ACC112 (cell line): Measurements from ENCODE around the gene RPS6KA4.

Source experiments
- H2AFZ ChIP-seq: fragments of 200-600 bp; sonication (generic); one replicate; pipeline ENCODE4 v1.6.0; 2017; ENCODE audit warnings: antibody characterized with exemption, low read length; ENCODE audit not compliant: unreplicated experiment
- H3K27ac ChIP-seq: fragments of 200-600 bp; sonication (generic); 2 replicates; pipeline ENCODE4 v1.5.1; 2014; ENCODE audit warnings: low read depth, mild to moderate bottlenecking, antibody characterized with exemption, low read length, moderate library complexity
- H3K27me3 ChIP-seq: fragments of 200-600 bp; sonication (generic); 2 replicates; pipeline ENCODE4 v1.6.1; 2014; ENCODE audit warnings: mild to moderate bottlenecking, antibody characterized with exemption, low read length, moderate library complexity, mixed read lengths; ENCODE audit not compliant: insufficient read depth
- H3K36me3 ChIP-seq: fragments of 200-600 bp; sonication (generic); 2 replicates; pipeline ENCODE4 v1.6.1; 2016; ENCODE audit warnings: mild to moderate bottlenecking, antibody characterized with exemption, low read length, moderate library complexity, mixed read lengths; ENCODE audit not compliant: insufficient read depth
- H3K4me1 ChIP-seq: fragments of 200-600 bp; sonication (generic); one replicate; pipeline ENCODE4 v1.6.1; 2016; ENCODE audit warnings: low read length, mixed read lengths; ENCODE audit not compliant: insufficient read depth, unreplicated experiment, control insufficient read depth
- H3K4me3 ChIP-seq: fragments of 200-600 bp; sonication (generic); 2 replicates; pipeline ENCODE4 v1.5.1; 2014; ENCODE audit warnings: mild to moderate bottlenecking, low read depth, low read length
- H3K79me2 ChIP-seq: fragments of 200-600 bp; sonication (generic); one replicate; pipeline ENCODE4 v1.6.0; 2016; ENCODE audit warnings: low read length; ENCODE audit not compliant: control insufficient read depth, unreplicated experiment, insufficient read depth

RPS6KA4 gene

DNA sequence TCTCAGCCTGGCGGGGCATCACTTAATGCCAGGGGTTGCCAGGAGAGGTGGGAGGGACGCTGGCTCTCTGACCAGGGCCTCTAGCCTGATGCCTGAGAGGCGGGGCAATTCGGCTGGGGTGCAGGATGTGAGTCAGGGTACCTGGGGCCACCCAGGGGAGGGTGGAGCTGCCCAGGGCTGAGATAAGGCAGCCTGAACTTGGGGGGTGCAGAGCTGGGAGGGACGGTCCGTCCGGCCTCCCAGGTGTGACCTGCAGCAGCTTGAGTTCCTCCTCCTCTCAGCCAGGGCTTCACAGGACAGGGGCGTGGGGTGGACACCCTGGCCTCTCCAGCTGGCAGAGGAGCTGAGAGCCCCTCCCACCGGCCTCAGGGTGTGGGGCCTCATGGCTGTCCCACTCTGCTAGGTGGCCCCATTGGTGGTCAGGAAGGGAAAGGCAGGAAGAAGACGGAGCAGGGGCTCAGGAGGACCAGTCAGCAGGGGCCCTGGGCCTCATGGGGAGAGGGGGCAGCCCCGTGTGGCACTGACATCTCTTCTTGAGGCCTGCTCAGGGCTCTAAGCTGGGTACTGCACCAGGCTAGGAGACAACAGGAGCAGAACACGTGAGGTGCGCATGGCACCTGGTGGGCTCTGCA is 942 bp upstream of the RPS6KA4 start:
- Histone ChIP-seq H2AFZ (no peak overlapping the region), H3K79me2 (peaks cover 22% of the 10 kb centered on the region), H3K27me3 (no peaks in the 10 kb centered on the region), H3K4me3 (peak overlapping the region; percentile 97), H3K36me3 (peaks cover 5% of the 10 kb centered on the region; the same call in 1 of the 2 replicates), H3K4me1 (peaks cover 39% of the 10 kb centered on the region), H3K27ac (0 out of 2 replicates have a peak overlapping the region, but pooled peaks have one; percentile 55)

- Histone ChIP-seq H3K27ac (peak overlapping the region; percentile 55), H3K36me3 (peaks cover 5% of the 10 kb centered on the region; the same call in 1 of the 2 replicates), H3K79me2 (peaks cover 22% of the 10 kb centered on the region), H3K27me3 (no peaks in the 10 kb centered on the region), H3K4me1 (peaks cover 39% of the 10 kb centered on the region), H3K4me3 (peak overlapping the region; percentile 97), H2AFZ (peak overlapping the region; percentile 44)
Measured at GRCh38 chr11:64358536-64358906, 441 bp upstream of the RPS6KA4 start.

- Histone ChIP-seq H3K79me2 (peaks cover 22% of the 10 kb centered on the region), H3K4me1 (peaks cover 36% of the 10 kb centered on the region), H2AFZ (peak overlapping the region; percentile 94), H3K27ac (no peak overlapping the region), H3K36me3 (peaks cover 5% of the 10 kb centered on the region; the same call in 1 of the 2 replicates), H3K4me3 (peak overlapping the region; percentile 97), H3K27me3 (no peaks in the 10 kb centered on the region)
Measured at GRCh38 chr11:64359712-64360445, 917 bp downstream of the RPS6KA4 start.

DNA sequence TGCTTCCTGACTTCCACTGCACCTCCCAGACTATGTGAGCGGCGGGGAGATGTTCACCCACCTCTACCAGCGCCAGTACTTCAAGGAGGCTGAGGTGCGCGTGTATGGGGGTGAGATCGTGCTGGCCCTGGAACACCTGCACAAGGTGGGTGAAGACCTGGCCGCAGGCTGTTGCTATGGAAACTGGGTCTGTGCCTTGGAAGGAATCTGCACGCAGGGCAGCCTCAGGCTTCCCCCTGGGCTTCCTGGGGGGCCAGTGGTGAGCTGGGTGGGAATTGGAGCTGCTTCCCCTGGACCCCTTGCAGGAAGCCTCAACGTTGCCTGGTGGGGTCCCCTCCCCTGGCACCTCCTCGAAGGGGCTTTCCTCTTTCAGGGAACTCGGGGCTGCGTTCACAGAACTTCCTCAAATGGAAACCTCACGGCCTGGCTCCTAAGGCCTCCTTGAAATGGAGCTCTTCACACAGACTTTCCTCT is 1.5 kb downstream of the RPS6KA4 start:
- Histone ChIP-seq H2AFZ (no peak overlapping the region), H3K36me3 (peaks cover 8% of the 10 kb centered on the region; the same call in 1 of the 2 replicates), H3K27me3 (no peaks in the 10 kb centered on the region), H3K79me2 (peaks cover 22% of the 10 kb centered on the region), H3K4me3 (peak overlapping the region; percentile 97), H3K4me1 (peaks cover 32% of the 10 kb centered on the region), H3K27ac (no peak overlapping the region)

GRCh38 chr11:64361659-64362058 is 2.7 kb downstream of the RPS6KA4 start:
- H3K4me3 ChIP-seq = no peak overlapping the region
- H3K27ac ChIP-seq = no peak overlapping the region
- peaks cover 22% of the 10 kb centered on the region for H3K79me2 ChIP-seq
- H3K36me3 ChIP-seq = peaks cover 13% of the 10 kb centered on the region; the same call in 1 of the 2 replicates
- no peak overlapping the region for H2AFZ ChIP-seq
- no peaks in the 10 kb centered on the region for H3K27me3 ChIP-seq
- H3K4me1 ChIP-seq = peaks cover 28% of the 10 kb centered on the region

- Histone ChIP-seq H3K36me3 (peaks cover 13% of the 10 kb centered on the region; the same call in 1 of the 2 replicates), H3K27ac (no peak overlapping the region), H3K4me3 (no peak overlapping the region), H3K79me2 (peaks cover 22% of the 10 kb centered on the region), H3K4me1 (peaks cover 25% of the 10 kb centered on the region), H2AFZ (no peak overlapping the region), H3K27me3 (no peaks in the 10 kb centered on the region)
Measured at GRCh38 chr11:64362339-64362738, 3.4 kb downstream of the RPS6KA4 start.

DNA sequence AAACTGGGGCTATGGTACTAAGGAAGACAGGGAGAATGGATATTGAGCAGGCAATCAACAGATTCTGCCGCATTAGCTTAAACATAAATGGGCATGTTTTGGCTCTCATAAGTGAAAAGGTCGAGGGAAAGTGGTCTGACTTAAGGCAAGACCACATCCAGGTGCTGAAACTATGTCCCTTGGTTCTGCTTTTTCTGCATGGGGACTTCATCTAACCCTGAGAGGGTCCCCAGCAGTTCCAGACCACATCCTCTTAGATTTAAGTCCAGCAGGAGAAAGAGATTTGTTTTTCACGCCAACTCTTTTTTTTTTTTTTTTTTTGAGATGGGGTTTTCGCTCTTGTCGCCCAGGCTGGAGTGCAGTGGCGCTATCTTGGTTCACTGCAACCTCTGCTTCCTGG is 5.5 kb downstream of the RPS6KA4 start:
- H3K4me1 ChIP-seq = peaks cover 12% of the 10 kb centered on the region
- H3K27me3 ChIP-seq = no peaks in the 10 kb centered on the region
- H3K79me2 ChIP-seq = peaks cover 18% of the 10 kb centered on the region
- peaks cover 28% of the 10 kb centered on the region for H3K36me3 ChIP-seq
- no peak overlapping the region for H3K27ac ChIP-seq
- no peak overlapping the region for H3K4me3 ChIP-seq
- H2AFZ ChIP-seq = no peak overlapping the region

GRCh38 chr11:64364911-64365310 is 5.9 kb downstream of the RPS6KA4 start:
- Histone ChIP-seq H3K27me3 (no peaks in the 10 kb centered on the region), H2AFZ (no peak overlapping the region), H3K4me3 (no peak overlapping the region), H3K79me2 (peaks cover 13% of the 10 kb centered on the region), H3K4me1 (peaks cover 8% of the 10 kb centered on the region), H3K27ac (no peak overlapping the region), H3K36me3 (peaks cover 31% of the 10 kb centered on the region)

- H3K4me3 ChIP-seq = no peak overlapping the region
- no peak overlapping the region for H3K27ac ChIP-seq
- H3K36me3 ChIP-seq = peaks cover 28% of the 10 kb centered on the region
- no peaks in the 10 kb centered on the region for H3K4me1 ChIP-seq
- H2AFZ ChIP-seq = no peak overlapping the region
- no peaks in the 10 kb centered on the region for H3K27me3 ChIP-seq
- no peaks in the 10 kb centered on the region for H3K79me2 ChIP-seq
Measured at GRCh38 chr11:64366751-64367150, 7.8 kb downstream of the RPS6KA4 start.

- Histone ChIP-seq H3K4me1 (no peaks in the 10 kb centered on the region), H3K27ac (no peak overlapping the region), H3K36me3 (peaks cover 34% of the 10 kb centered on the region), H3K27me3 (no peaks in the 10 kb centered on the region), H3K4me3 (no peak overlapping the region), H3K79me2 (no peaks in the 10 kb centered on the region), H2AFZ (no peak overlapping the region)
Measured at GRCh38 chr11:64367931-64368672, 9.1 kb downstream of the RPS6KA4 start.
